ENCODE measurements around the gene CLSTN2.

The CLSTN2 gene

GRCh38 chr3:140294058-140294457, 359.1 kb downstream of the CLSTN2 start:
- Histone ChIP-seq H3K27ac (no peak overlapping the region), H3K4me3 (no peak overlapping the region)

GRCh38 chr3:140296796-140297352, 361.9 kb downstream of the CLSTN2 start:
- H3K4me3 ChIP-seq, result no peak overlapping the region
- H3K27ac ChIP-seq, result no peak overlapping the region

- Histone ChIP-seq H3K4me3 (no peak overlapping the region), H3K27ac (no peak overlapping the region)
These were observed 363.1 kb downstream of the CLSTN2 start for GRCh38 chr3:140298043-140298442.

GRCh38 chr3:140298569-140299070, 363.6 kb downstream of the CLSTN2 start:
- H3K27ac ChIP-seq, result peak overlapping the region in 1 of 21 experiments; percentile 22
- H3K4me3 ChIP-seq, result no peak overlapping the region

GRCh38 chr3:140303875-140304274, 368.9 kb downstream of the CLSTN2 start:
- H3K4me3 ChIP-seq, result no peak overlapping the region
- no peak overlapping the region for H3K27ac ChIP-seq

GRCh38 chr3:140308535-140308934, 373.6 kb downstream of the CLSTN2 start:
- Histone ChIP-seq H3K4me3 (no peak overlapping the region), H3K27ac (no peak overlapping the region)

- H3K4me3 ChIP-seq, result no peak overlapping the region
- no peak overlapping the region for H3K27ac ChIP-seq
These were observed 376.4 kb downstream of the CLSTN2 start for GRCh38 chr3:140311428-140311827.

GRCh38 chr3:140315955-140316354, 381.0 kb downstream of the CLSTN2 start:
- Histone ChIP-seq H3K4me3 (no peak overlapping the region), H3K27ac (no peak overlapping the region)

GRCh38 chr3:140316466-140316865, 381.5 kb downstream of the CLSTN2 start:
- H3K4me3 ChIP-seq, result no peak overlapping the region

GRCh38 chr3:140316868-140317400, 381.9 kb downstream of the CLSTN2 start:
- Histone ChIP-seq H3K4me3 (no peak overlapping the region), H3K27ac (no peak overlapping the region)

More at GRCh38 chr3:140316466-140316865, 381.5 kb downstream of the CLSTN2 start:
- no peak overlapping the region for H3K27ac ChIP-seq

GRCh38 chr3:140319739-140320138, 384.8 kb downstream of the CLSTN2 start:
- Histone ChIP-seq H3K27ac (no peak overlapping the region), H3K4me3 (no peak overlapping the region)

- H3K27ac ChIP-seq, result no peak overlapping the region
These were observed 388.6 kb downstream of the CLSTN2 start for GRCh38 chr3:140323561-140323960.

GRCh38 chr3:140332131-140332530, 397.1 kb downstream of the CLSTN2 start:
- Histone ChIP-seq H3K27ac (no peak overlapping the region), H3K4me3 (no peak overlapping the region)

More at GRCh38 chr3:140323561-140323960, 388.6 kb downstream of the CLSTN2 start:
- no peak overlapping the region for H3K4me3 ChIP-seq

- Histone ChIP-seq H3K27ac (no peak overlapping the region), H3K4me3 (no peak overlapping the region)
These were observed 399.3 kb downstream of the CLSTN2 start for GRCh38 chr3:140334132-140334929.

- Histone ChIP-seq H3K27ac (no peak overlapping the region), H3K4me3 (no peak overlapping the region)
These were observed 401.5 kb downstream of the CLSTN2 start for GRCh38 chr3:140336465-140336864.

- no peak overlapping the region for H3K4me3 ChIP-seq
- H3K27ac ChIP-seq, result no peak overlapping the region
These were observed 403.9 kb downstream of the CLSTN2 start for GRCh38 chr3:140338916-140339315.

- no peak overlapping the region for H3K4me3 ChIP-seq
- no peak overlapping the region for H3K27ac ChIP-seq
These were observed 406.2 kb downstream of the CLSTN2 start for GRCh38 chr3:140341203-140341602.

GRCh38 chr3:140341817-140342403, 406.9 kb downstream of the CLSTN2 start:
- Histone ChIP-seq H3K27ac (no peak overlapping the region), H3K4me3 (no peak overlapping the region)

GRCh38 chr3:140342668-140343067, 407.7 kb downstream of the CLSTN2 start:
- H3K4me3 ChIP-seq, result no peak overlapping the region
- H3K27ac ChIP-seq, result no peak overlapping the region

- Histone ChIP-seq H3K27ac (no peak overlapping the region), H3K4me3 (no peak overlapping the region)
These were observed 408.5 kb downstream of the CLSTN2 start for GRCh38 chr3:140343211-140344081.

All from skin epidermis (tissue), 12 donors.